CD4-positive, alpha-beta T cell (primary cell): ENCODE results near the gene TSHZ2. TPM values are rescaled to one million over a fixed set of nuclear protein-coding genes. Genes with fewer than 3 reads are reported as not detected.

Experiments
- ATAC-seq: fragments of 200-7000 bp; cut with Tn5 transposase; one replicate; pipeline ENCODE4 v1.10.0; 2022; ENCODE audit warnings: mild to moderate bottlenecking; ENCODE audit not compliant: poor library complexity
- CTCF ChIA-PET: fragments of 350-600 bp; sonication (Branson Sonifier 250); formaldehyde crosslinking; loops from one replicate; lab custom pipeline; 2021; ENCODE audit warnings: antibody characterized with exemption, inconsistent platforms; lab: Charles Lee
- POLR2A ChIA-PET: fragments of 350-600 bp; sonication (Branson Sonifier 250); formaldehyde crosslinking; loops from one replicate; lab custom pipeline; 2021; ENCODE audit warnings: antibody characterized with exemption, inconsistent platforms; lab: Charles Lee
- DNase-seq, 14 experiments: peaks; one replicate each; pipeline ENCODE4 v3.0.0-alpha.2; 2013 to 2020; ENCODE audit warnings: mixed read lengths in 2 of 14
- H3K27ac ChIP-seq, 2 donors: one replicate each; pipeline versions ENCODE4 v1.5.1 to v1.7.0; 2013; ENCODE audit warnings: low read length in 2 of 2, low read depth in 1 of 2, mild to moderate bottlenecking in 1 of 2
- H3K27me3 ChIP-seq, 2 experiments: 1 replicate in 1 of 2; 2 replicates in 1 of 2; pipeline versions ENCODE4 v1.6.1 to v1.7.0; 2013; ENCODE audit warnings: low read length in 2 of 2, control low read depth in 1 of 2, mild to moderate bottlenecking in 1 of 2, moderate library complexity in 1 of 2; ENCODE audit not compliant: insufficient read depth in 2 of 2, control insufficient read depth in 1 of 2
- H3K36me3 ChIP-seq: one replicate; pipeline ENCODE4 v1.6.1; 2013; ENCODE audit warnings: low read length, control low read depth; ENCODE audit not compliant: insufficient read depth
- H3K4me1 ChIP-seq: one replicate; pipeline ENCODE4 v1.6.1; 2013; ENCODE audit warnings: low read length, control low read depth; ENCODE audit not compliant: insufficient read depth
- H3K4me3 ChIP-seq: one replicate; pipeline ENCODE4 v1.5.1; 2013; ENCODE audit warnings: mild to moderate bottlenecking, low read length, moderate library complexity
- H3K9me3 ChIP-seq, 2 experiments: 1 replicate in 1 of 2; 2 replicates in 1 of 2; pipeline versions ENCODE4 v1.6.1 to v1.7.0; 2013; ENCODE audit warnings: low read length in 2 of 2, mild to moderate bottlenecking in 2 of 2, control low read depth in 1 of 2, moderate library complexity in 1 of 2; ENCODE audit not compliant: control insufficient read depth in 1 of 2, insufficient read depth in 1 of 2
- H3K27ac Mint-ChIP-seq: one replicate; pipeline ENCODE4 v1.8.0; 2020; ENCODE audit warnings: mixed read lengths
- H3K27me3 Mint-ChIP-seq: one replicate; pipeline ENCODE4 v1.8.0; 2021; ENCODE audit warnings: mixed read lengths
- H3K36me3 Mint-ChIP-seq: one replicate; pipeline ENCODE4 v1.8.0; 2021; ENCODE audit warnings: low read depth, mixed read lengths
- H3K4me1 Mint-ChIP-seq: one replicate; pipeline ENCODE4 v1.8.0; 2021; ENCODE audit warnings: low read depth, mixed read lengths
- H3K4me3 Mint-ChIP-seq: one replicate; pipeline ENCODE4 v1.8.0; 2020; ENCODE audit warnings: mild to moderate bottlenecking, mixed read lengths
- H3K9me3 Mint-ChIP-seq: one replicate; pipeline ENCODE4 v1.8.0; 2020; ENCODE audit warnings: mixed read lengths
- intact Hi-C, 2 experiments: fragments of 100-400 bp; cut with DNase I in 1 of 2; cut with micrococcal nuclease in 1 of 2; formaldehyde crosslinking; loops; one replicate each; pipeline versions ENCODE4 v1.15.1 to v1.9.0; 2023 to 2025; cut with DNase I, micrococcal nuclease
- total RNA-seq, 174 experiments: library from RNA in 2 of 174; stranded (reverse) in 2 of 174; gene quantifications; one replicate each; pipeline ENCODE4 v1.2.3 and lab custom pipeline; 2021 to 2026
- TF ChIP-seq, protein P1 (sequence below): fragments of 200-600 bp; IDR thresholded peaks from one replicate; pipeline ENCODE4 v1.8.0; 2022; ENCODE audit warnings: antibody characterized with exemption, mild to moderate bottlenecking

Gene TSHZ2
- total RNA-seq, 2 experiments from 2014 or later = 26.1 to 27.4 TPM

DNA sequence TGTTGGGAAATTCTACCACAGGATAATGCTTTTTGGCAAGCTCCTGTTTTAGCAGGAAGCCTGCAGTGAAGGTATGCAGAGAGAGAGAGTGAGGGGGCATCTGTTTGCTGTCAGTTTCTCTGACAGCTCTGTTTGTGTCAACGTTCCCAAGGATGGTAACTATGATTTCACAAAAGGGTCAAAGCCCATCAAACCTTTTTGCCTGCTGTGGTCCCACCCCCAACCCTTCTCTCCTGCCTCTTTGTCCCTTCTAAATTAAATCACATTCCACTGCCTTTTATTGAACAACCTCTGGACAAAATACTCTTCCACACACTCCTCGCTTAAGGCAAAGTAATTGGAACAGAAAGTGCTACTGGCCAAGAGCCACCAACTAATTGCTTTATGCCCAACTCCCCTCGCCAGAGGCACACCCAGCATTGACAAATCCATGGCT is 128.3 kb downstream of the TSHZ2 start:
- CTCF ChIA-PET = no interaction called here
- Mint-ChIP-seq H3K27ac (no peak overlapping the region), H3K9me3 (no peaks in the 10 kb centered on the region), H3K36me3 (peaks cover 8% of the 10 kb centered on the region), H3K4me1 (no peaks in the 10 kb centered on the region), H3K27me3 (no peaks in the 10 kb centered on the region), H3K4me3 (no peak overlapping the region)
- no peaks in the 10 kb centered on the region for H3K4me1 ChIP-seq
- no peak for DNase-seq
- no peaks in the 10 kb centered on the region for H3K27me3 ChIP-seq
- TF ChIP-seq, protein P1, sequence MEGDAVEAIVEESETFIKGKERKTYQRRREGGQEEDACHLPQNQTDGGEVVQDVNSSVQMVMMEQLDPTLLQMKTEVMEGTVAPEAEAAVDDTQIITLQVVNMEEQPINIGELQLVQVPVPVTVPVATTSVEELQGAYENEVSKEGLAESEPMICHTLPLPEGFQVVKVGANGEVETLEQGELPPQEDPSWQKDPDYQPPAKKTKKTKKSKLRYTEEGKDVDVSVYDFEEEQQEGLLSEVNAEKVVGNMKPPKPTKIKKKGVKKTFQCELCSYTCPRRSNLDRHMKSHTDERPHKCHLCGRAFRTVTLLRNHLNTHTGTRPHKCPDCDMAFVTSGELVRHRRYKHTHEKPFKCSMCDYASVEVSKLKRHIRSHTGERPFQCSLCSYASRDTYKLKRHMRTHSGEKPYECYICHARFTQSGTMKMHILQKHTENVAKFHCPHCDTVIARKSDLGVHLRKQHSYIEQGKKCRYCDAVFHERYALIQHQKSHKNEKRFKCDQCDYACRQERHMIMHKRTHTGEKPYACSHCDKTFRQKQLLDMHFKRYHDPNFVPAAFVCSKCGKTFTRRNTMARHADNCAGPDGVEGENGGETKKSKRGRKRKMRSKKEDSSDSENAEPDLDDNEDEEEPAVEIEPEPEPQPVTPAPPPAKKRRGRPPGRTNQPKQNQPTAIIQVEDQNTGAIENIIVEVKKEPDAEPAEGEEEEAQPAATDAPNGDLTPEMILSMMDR = no peak
- H3K27ac ChIP-seq = no peak overlapping the region
- H3K9me3 ChIP-seq = no peaks in the 10 kb centered on the region
- intact Hi-C loops = no loop called here
- no peak for ATAC-seq
- H3K36me3 ChIP-seq = no peaks in the 10 kb centered on the region
- POLR2A ChIA-PET = no interaction called here
- H3K4me3 ChIP-seq = no peak overlapping the region

DNA sequence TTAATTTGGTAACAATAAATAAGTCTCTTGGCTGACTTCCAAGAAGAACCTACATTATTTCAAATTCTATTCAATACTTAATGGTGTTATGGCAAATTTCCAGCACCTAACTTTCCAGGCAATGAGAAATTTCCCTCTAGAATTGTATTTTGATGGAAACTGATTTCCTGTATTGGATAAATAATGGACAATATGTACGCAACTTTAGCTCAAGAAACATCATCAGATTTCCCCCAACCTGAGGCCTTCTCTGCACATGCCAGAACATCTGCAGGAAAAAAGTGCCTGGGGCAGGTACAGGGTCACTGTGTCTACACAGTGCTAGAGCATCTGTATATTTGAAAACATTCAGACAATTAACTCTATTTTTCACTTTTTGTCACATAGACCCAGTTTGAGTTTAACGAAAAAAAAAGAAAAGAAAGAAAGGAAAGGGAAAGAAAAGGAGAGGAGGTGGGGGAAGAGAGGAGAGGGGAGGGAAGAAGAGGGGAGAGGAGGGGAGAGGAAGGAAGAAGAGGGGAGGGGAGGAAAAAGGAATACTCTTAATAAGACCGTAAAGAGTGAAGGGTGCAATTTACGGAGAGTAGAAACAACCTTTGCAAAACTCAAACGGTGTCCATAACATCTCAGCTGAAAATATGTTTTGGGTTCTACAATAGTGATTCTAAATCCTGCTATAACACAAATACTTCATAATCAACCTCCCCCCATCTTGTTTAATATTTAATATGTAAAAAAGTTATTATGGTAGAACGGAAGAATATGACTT is 130.0 kb downstream of the TSHZ2 start:
- H3K9me3 ChIP-seq = no peaks in the 10 kb centered on the region
- intact Hi-C loops = no loop called here
- H3K9me3 Mint-ChIP-seq = no peaks in the 10 kb centered on the region
- no peaks in the 10 kb centered on the region for H3K27me3 ChIP-seq
- H3K27ac ChIP-seq = no peak overlapping the region
- TF ChIP-seq, protein P1 = no peak
- ATAC-seq = no peak
- no peaks in the 10 kb centered on the region for H3K36me3 ChIP-seq
- POLR2A ChIA-PET = no interaction called here
- H3K4me3 Mint-ChIP-seq = no peak overlapping the region
- H3K4me3 ChIP-seq = no peak overlapping the region
- no peak for DNase-seq
- H3K4me1 Mint-ChIP-seq = no peaks in the 10 kb centered on the region
- no peaks in the 10 kb centered on the region for H3K4me1 ChIP-seq
- H3K36me3 Mint-ChIP-seq = peaks cover 8% of the 10 kb centered on the region
- H3K27me3 Mint-ChIP-seq = no peaks in the 10 kb centered on the region
- CTCF ChIA-PET = no interaction called here
- no peak overlapping the region for H3K27ac Mint-ChIP-seq

DNA sequence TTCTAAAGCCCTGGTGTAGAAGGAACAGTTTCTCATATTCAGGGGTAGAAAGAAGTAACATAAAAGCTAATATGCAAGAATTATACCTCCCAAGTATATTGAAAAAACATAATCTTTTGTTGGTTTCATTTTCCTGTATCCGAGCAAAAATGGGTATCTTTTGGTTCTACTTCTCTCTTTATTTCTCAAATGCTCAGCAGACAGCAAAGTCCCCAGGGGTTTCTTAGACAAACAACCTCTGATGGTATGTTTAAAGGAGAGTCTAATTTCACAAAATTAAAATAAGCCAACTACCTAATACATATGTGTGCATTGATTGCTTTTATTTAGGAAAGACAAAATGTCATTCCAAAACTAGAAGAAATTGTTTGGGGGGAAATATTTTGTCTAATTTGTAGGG is 131.0 kb downstream of the TSHZ2 start:
- Mint-ChIP-seq H3K4me3 (no peak overlapping the region), H3K4me1 (no peaks in the 10 kb centered on the region), H3K36me3 (peaks cover 8% of the 10 kb centered on the region), H3K27ac (no peak overlapping the region), H3K9me3 (no peaks in the 10 kb centered on the region), H3K27me3 (no peaks in the 10 kb centered on the region)
- no peak for ATAC-seq
- DNase-seq = no peak
- intact Hi-C loops = no loop called here
- CTCF ChIA-PET = no interaction called here
- H3K4me3 ChIP-seq = no peak overlapping the region
- POLR2A ChIA-PET = no interaction called here
- H3K36me3 ChIP-seq = no peaks in the 10 kb centered on the region
- no peaks in the 10 kb centered on the region for H3K4me1 ChIP-seq
- no peaks in the 10 kb centered on the region for H3K27me3 ChIP-seq
- H3K27ac ChIP-seq = no peak overlapping the region
- no peaks in the 10 kb centered on the region for H3K9me3 ChIP-seq
- TF ChIP-seq, protein P1 = no peak
